GM18861 (cell line): Measurements from ENCODE around the gene HLA-F.

Experiments
- ATAC-seq: cut with Tn5 transposase; IDR thresholded peaks from one replicate; pipeline ENCODE4 v1.9.1; 2021; ENCODE audit not compliant: unreplicated experiment

The HLA-F gene

DNA sequence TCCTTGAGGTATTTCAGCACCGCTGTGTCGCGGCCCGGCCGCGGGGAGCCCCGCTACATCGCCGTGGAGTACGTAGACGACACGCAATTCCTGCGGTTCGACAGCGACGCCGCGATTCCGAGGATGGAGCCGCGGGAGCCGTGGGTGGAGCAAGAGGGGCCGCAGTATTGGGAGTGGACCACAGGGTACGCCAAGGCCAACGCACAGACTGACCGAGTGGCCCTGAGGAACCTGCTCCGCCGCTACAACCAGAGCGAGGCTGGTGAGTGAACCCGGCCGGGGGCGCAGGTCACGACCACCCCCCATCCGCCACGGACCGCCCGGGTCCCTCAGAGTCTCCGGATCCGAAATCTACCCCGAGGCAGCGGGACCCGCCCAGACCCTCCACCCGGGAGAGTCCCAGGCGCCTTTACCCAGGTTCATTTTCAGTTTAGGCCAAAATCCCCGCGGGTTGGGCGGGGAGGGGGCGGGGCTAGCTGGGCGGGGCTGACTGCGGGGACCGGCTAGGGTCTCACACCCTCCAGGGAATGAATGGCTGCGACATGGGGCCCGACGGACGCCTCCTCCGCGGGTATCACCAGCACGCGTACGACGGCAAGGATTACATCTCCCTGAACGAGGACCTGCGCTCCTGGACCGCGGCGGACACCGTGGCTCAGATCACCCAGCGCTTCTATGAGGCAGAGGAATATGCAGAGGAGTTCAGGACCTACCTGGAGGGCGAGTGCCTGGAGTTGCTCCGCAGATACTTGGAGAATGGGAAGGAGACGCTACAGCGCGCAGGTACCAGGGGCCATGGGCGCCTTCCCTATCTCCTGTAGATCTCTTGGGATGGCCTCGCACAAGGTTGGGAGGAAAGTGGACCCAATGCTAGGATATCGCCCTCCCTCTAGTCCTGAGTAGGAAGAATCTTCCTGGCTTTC lies 693 bp downstream of the HLA-F start:
- ATAC-seq: no peak

GRCh38 chr6:29724937-29725869 lies 2.0 kb downstream of the HLA-F start:
- no peak for ATAC-seq

DNA sequence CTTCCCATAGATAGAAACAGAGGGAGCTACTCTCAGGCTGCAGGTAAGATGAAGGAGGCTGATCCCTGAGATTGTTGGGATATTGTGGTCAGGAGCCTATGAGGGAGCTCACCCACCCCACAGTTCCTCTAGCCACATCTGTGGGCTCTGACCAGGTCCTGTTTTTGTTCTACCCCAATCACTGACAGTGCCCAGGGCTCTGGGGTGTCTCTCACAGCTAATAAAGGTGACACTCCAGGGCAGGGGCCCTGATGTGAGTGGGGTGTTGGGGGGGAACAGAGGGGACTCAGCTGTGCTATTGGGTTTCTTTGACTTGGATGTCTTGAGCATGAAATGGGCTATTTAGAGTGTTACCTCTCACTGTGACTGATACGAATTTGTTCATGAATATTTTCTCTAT lies 2.8 kb downstream of the HLA-F start:
- ATAC-seq: no peak

GRCh38 chr6:29726571-29727194 lies 3.4 kb downstream of the HLA-F start:
- no peak for ATAC-seq

DNA sequence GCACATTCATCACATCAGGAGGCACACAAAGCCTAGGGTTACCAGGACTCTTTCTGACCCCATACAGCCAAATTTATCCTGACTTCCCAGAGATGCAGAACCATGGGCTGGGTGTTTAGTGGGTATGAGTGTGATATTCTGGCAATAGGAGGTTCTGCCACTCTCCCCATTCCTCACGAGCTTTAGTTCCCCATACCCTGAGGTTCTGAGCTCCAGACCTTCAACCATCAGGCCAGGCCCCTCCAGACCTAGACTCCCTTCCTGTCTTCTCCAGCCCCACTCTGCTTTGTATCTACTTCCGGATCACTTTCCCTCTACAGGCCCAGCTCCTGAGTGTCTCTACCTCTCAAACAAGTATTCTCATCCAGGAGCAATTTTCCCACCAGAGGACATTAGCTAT lies 4.4 kb downstream of the HLA-F start:
- no peak for ATAC-seq

- no peak for ATAC-seq
Observed at GRCh38 chr6:29728173-29728874, 5.1 kb downstream of the HLA-F start.

DNA sequence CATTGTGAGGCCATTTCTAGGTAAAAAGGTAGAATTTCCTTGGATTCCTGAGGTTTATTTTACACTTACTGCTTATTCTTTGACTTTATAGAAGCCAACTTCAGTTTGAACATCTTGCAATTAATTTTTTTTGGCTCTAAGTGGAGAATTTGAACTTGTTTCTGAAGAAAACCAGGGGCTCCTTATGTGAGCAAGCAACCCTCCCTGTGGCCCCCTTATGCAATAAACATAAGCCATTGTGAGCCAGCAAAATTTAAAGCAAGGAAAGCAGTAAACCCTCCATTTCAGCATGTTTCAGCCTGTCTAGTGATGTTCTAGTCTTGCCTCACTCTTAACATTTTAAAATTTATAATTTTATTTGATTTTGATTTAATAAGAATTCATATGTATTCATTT lies 5.6 kb downstream of the HLA-F start:
- no peak for ATAC-seq

GRCh38 chr6:29729774-29730328 lies 6.6 kb downstream of the HLA-F start:
- no peak for ATAC-seq

GRCh38 chr6:29730575-29731126 lies 7.4 kb downstream of the HLA-F start:
- no peak for ATAC-seq

DNA sequence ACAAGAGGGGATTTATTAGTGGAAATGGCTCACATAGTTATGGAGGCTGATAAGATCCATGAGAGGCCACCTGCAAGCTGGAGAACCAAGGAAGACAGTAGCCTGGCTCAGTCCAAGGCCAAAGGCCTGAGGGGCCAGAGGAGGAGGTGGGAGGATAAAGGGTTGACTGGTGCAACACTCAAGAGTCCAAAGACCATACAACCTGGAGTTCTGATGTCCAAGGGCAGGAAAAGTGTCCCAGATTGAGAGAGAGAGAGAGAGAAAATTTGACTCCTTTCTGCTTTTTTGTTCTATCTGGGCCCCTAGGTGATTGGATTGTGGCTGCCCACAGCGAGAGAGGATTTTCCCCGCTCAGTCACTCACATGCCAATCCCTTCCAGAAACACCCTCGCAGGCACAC lies 8.0 kb downstream of the HLA-F start:
- no peak for ATAC-seq

DNA sequence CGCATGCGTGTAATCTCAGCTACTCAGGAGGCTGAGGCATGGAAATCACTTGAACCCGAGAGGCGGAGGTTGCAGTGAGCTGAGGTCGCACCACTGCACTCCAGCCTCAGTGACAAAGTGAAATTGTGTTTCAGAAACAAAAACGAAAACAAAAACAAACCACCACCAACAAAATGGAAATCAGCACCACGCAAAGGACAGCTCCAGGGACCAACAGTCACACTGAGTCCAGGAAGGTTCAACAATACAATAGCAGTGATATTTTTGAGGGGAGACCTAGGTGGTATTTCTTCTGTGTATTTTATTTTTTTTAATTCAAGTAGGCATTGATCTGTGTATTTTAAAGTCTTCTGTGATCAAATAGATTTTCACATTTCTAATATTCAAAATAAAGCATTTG lies 9.8 kb downstream of the HLA-F start:
- ATAC-seq: no peak

DNA sequence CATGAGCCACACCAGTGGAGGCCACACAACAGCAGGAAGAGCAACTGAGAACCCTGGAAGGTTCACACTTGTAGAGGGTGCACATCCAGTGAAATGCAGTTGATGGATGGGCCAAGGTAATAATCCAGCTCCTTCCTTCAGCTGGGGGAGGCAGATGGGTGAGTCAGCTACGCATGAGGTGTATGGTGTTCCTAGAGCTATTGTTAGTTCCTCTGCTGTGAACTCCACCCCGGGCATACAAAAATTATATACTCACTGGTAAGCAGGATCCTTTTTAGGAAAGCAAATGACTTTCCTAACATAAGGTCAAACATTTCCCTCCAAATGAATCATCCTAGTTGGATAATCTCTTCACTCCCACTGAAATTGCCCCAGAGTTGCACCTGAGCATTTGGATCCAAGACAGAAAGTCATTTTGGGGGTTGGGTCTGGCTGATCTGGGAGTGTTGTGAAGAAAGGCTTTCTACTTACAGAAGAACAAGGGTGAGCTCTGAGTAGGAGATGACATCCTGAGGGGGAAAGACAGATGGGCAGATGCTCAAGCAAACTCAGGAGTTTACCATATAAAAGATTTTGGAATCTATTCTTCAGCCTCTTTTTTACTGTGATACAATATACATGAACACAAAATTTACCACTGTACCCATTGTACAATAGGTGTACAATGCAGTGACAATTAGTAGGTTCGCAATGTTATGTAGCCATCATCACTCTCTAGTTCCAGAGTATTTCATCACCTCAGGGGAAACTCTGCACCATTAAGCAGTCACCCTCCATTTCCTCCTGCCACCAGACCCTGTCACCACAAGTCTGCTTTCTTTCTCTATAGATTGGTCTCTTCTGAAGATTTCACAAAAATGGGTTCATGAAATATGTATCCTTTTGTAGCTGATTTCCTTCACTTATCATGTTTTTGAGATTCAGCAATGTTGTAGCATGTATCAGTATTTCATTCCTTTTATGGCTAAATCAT lies 11.1 kb downstream of the HLA-F start:
- ATAC-seq: no peak

DNA sequence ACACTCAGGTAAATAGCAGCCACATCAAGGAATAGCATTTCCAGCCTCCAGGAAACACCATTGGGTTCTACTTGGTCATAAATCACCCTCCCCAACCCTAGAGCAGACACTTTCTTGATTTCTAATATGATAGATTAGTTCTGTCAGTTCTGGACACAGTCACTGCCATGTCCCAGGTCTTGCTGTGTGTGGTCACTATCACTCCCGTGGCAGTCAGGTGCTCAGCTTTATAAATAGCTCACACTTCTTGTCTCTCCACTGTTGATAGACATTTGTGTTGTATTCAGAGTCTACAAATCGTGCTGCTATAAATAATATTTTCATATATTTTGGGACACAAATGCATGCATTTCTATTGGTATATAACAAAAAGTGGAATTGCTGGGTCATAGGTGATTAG lies 13.3 kb downstream of the HLA-F start:
- no peak for ATAC-seq

DNA sequence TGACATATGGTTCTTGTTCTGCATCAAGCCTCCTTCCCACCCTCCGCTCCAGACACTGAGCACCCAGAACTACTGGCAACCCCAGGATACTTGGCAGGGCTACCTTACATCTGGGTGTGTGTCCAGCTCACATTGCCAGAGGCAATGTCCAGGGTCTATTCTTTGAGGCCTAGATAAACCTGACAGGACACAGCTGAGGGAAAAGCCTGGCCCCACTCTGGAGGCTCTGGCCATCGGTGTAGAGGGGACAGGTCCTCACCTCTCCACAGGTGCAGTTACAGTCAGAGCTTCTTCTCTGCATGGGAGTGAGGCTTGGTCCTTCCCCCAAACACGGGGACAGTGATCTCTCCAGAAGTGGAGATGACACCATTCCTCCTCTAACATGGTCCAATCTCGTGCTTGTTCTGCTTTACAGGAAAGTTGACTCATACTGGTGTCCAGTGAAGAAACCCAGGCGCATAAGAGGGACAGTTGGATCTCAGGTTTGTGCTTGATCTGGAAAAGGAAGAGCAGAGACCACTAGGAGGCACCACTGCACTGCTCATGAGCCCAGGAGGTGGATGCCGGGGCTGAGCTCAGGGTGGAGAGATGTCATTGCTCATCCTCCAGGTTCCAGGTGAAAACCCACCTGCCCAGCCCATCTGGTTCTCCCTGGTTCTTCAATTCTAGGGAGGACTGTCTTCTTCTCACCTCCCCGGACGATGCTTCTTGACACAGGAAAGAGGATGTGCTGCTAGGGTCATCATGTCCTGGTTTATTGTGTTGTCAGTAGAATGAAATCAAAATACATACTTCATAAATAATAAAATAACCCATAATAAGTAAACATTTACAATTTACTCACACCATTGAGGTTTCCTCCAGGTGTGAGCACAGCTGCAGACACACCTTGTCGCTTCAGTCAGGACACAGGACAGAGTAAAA lies 14.7 kb downstream of the HLA-F start:
- ATAC-seq: no peak

DNA sequence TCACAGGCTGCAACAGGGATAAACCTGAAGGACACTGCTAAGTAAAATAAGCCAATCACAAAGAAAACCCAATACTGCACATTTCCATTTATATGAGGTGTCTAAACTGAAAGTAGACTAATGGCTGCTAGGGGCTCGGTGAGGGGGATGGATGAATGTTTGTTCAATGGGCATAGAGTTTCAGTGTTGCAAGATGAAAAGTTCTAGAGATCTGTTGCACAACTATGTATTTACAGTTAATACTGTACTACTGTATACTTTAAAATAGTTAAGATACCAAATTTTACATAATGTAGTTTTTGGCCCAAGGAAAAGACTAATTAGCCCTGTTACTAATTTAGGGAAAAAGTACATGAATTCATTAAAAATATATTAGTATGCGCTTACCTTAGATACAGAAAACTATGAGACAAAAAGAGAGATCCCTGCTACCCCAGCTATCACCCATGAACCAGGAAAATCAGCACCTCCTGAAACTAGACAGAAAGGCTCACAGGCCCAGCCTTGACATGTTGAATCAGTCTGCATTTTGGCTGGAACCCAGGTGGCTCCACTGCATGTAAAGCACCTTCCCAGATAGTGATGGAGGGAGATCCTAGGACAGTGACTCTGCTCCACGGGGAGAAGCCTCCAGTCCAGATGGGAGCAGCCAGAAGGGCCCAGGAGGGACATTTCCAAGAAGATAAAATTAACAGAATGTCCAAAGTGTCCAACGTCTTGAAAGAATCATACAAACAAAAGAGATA lies 16.1 kb downstream of the HLA-F start:
- no peak for ATAC-seq

DNA sequence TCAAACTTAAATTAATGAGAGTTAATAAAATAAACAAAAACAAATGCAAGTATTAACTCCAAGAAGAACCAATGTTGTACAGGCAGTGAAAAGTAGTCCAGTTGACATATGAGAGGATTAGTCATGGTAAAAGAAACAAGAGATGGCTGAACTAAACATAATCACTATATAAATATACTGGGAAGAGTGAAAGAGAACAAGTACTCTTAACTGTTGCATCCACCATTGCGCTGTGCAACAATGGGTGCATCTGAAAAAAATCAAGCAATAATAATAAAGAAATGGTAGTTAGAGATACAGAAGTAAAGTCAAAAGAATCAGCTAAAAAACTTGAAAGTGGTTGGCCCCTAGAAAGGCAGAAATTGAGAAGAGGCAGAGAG lies 16.6 kb downstream of the HLA-F start:
- ATAC-seq: no peak

DNA sequence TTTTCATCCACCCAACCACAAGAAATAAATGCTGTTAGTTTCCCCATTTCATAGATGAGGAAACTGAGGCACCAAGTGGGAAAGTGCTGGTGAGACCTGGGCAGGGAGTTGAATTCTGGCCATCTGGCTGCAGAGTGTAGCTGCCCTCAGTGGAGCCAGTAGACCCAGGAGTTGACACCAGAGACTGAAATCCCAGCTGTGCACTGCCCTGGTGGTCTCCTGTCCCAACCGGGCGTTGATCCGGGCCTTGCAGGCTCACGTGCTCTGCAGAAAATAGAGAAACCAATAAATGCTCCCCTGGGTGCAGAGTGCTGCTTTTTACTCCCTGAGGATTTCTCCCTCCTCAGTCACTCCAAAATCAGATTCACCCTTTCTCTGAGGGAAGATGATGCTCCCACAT lies 18.4 kb downstream of the HLA-F start:
- no peak for ATAC-seq
